OCI-LY3 (cell line): Measurements from ENCODE around the gene RHD.
"Not testable (repeated sequence)": the region's sequence is repeated elsewhere in the genome, so short reads cannot be mapped to it uniquely, and the experiment has no call there.

Source experiments
- CTCF ChIP-seq: fragments of 200-600, 300-600 bp; sonication (generic); IDR thresholded peaks from 2 replicates; pipeline ENCODE4 v1.5.1; 2014; ENCODE audit warnings: antibody characterized with exemption, low read length, low read depth
- EZH2phosphoT487 ChIP-seq: fragments of 200-600 bp; shearing (Covaris generic); IDR thresholded peaks from 2 replicates; pipeline ENCODE4 v1.6.1; 2018; ENCODE audit warnings: antibody characterized with exemption, mixed run types, low read depth

- TF ChIP-seq CTCF, EZH2phosphoT487: not testable (repeated sequence)
Measured at GRCh38 chr1:25272238-25272637, at the start of gene RHD.
